AG10803 (cell line): Measurements from ENCODE around the gene OCEL1.

Experiments used
- DNase-seq: peaks from one replicate; pipeline ENCODE4 v3.0.0; 2010; ENCODE audit warnings: low read depth
- H3K4me3 ChIP-seq: 2 replicates; pipeline ENCODE4 v1.5.1; 2011; ENCODE audit warnings: mild to moderate bottlenecking, low read length, control low read depth
- CTCF ChIP-seq: conservative IDR thresholded peaks from 2 replicates; pipeline ENCODE4 v1.5.1; 2011; ENCODE audit warnings: mild to moderate bottlenecking, low read length, control low read depth, inconsistent platforms

Gene OCEL1

GRCh38 chr19:17211547-17212446 lies 14.2 kb upstream of the OCEL1 start:
- H3K4me3 ChIP-seq = no peak overlapping the region
- no peak for DNase-seq
- no peak for TF ChIP-seq CTCF

- H3K4me3 ChIP-seq = no peak overlapping the region
- no peak for TF ChIP-seq CTCF
- DNase-seq = no peak
Measured at GRCh38 chr19:17213334-17213733, 12.7 kb upstream of the OCEL1 start.

GRCh38 chr19:17214508-17215126 lies 11.4 kb upstream of the OCEL1 start:
- peak overlapping the region; percentile 84 for H3K4me3 ChIP-seq
- DNase-seq = no peak
- TF ChIP-seq CTCF = no peak

- peak within 1 kb of the TSS; percentile 84 for H3K4me3 ChIP-seq
- TF ChIP-seq CTCF = no peak
- peak; percentile 93 for DNase-seq
Measured at GRCh38 chr19:17215127-17215971, 10.7 kb upstream of the OCEL1 start, which contains the start of gene USE1. USE1 (plus strand) TSS chr19:17215357; CDS start chr19:17215406, 49 bp downstream.

- no peak for DNase-seq
- peak overlapping the region; percentile 84 for H3K4me3 ChIP-seq
- no peak for TF ChIP-seq CTCF
Measured at GRCh38 chr19:17216058-17216670, 9.9 kb upstream of the OCEL1 start.

- DNase-seq = no peak
- no peak overlapping the region for H3K4me3 ChIP-seq
- TF ChIP-seq CTCF = no peak
Measured at GRCh38 chr19:17219286-17219685, 6.7 kb upstream of the OCEL1 start.
